ENCODE measurements around the gene NUP188. TPM values are rescaled to one million over a fixed set of nuclear protein-coding genes. Genes with fewer than 3 reads are reported as not detected.

NUP188 gene
- total and polyA plus RNA-seq, 2 of the 13 experiments (the other 11 are each of a cell fraction or from before 2014, with no cell fraction given) = 28.0 to 38.5 TPM

GRCh38 chr9:129032541-129033159 is 85.2 kb downstream of the NUP188 start:
- WGBS (ENCODE audit: low lambda C conversion rate) = 64% methylated on average over 8 of the region's 12 CpGs
- BruUV-seq (replicated peaks) = no TSS peak
- no peak overlapping the region for H3K4me3 ChIP-seq (replicated peaks in 1 of 3; ENCODE audit: insufficient read depth in 1 of 3, low read depth in 2 of 3, low read length in 3 of 3)
- no peaks in the 10 kb centered on the region for H3K36me3 ChIP-seq (replicated peaks in 1 of 2; ENCODE audit: control insufficient read depth in 1 of 2, insufficient read depth in 2 of 2, low read length in 2 of 2)
- H2AFZ ChIP-seq (ENCODE audit: low read length) = no peak overlapping the region
- H3K4me1 ChIP-seq (ENCODE audit: insufficient read depth, low read length) = peaks cover 32% of the 10 kb centered on the region
- ChIA-PET CTCF (ENCODE audit: low intra/inter-chr PET ratio, low total read pairs) (no interaction called here), POLR2A (no interaction called here)
- ATAC-seq (no peak), FAIRE-seq (no peak), DNase-seq (ENCODE audit: low spot score) (no peak)
- in situ Hi-C loops (cut with HindIII; ENCODE audit: extremely low pct_ligation_motif_present, low pct_unique_long_range_greater_than_20kb) = no loop called here
- no peak overlapping the region for H3K9ac ChIP-seq (ENCODE audit: insufficient read depth, low read depth, low read length)
- H4K20me1 ChIP-seq (ENCODE audit: insufficient read depth, low read length) = no peaks in the 10 kb centered on the region
- H3K79me2 ChIP-seq (ENCODE audit: insufficient read depth, low read length) = peaks cover 1% of the 10 kb centered on the region
- H3K4me2 ChIP-seq (ENCODE audit: low read depth, low read length) = no peak overlapping the region
- no peaks in the 10 kb centered on the region for H3K9me3 ChIP-seq (ENCODE audit: low read length)
- no peaks in the 10 kb centered on the region; a peak in 1 of 5 replicates for H3K27me3 ChIP-seq (ENCODE audit: control insufficient read depth in 1 of 2, insufficient read depth in 2 of 2, low read length in 2 of 2)
- no peak overlapping the region for H3K27ac ChIP-seq (ENCODE audit: extremely low read length, insufficient read depth, low read length)
- TF ChIP-seq ATF7-NPFF (CRISPR knock-in tag; IDR thresholded peaks at IDR 0.05; ENCODE audit: low read depth) = no peak
- no peak for TF ChIP-seq SIX4 (CRISPR knock-in tag; IDR thresholded peaks at IDR 0.05)
- no peak for TF ChIP-seq ZNF253 (CRISPR knock-in tag; IDR thresholded peaks at IDR 0.05; ENCODE audit: borderline replicate concordance)
- TF ChIP-seq THYN1 (CRISPR knock-in tag; IDR thresholded peaks at IDR 0.05; ENCODE audit: borderline replicate concordance, low read depth) = no peak
- TF ChIP-seq ZNF569 (CRISPR knock-in tag; IDR thresholded peaks at IDR 0.05; ENCODE audit: borderline replicate concordance) = no peak
- intact Hi-C loops (cut with micrococcal nuclease; ENCODE audit: unreplicated experiment) = no loop called here

- Histone ChIP-seq H2AFZ (ENCODE audit: low read length) (no peak overlapping the region), H4K20me1 (ENCODE audit: insufficient read depth, low read length) (no peaks in the 10 kb centered on the region), H3K27me3 (ENCODE audit: control insufficient read depth in 1 of 2, insufficient read depth in 2 of 2, low read length in 2 of 2) (no peaks in the 10 kb centered on the region; a peak in 1 of 5 replicates), H3K79me2 (ENCODE audit: insufficient read depth, low read length) (peaks cover 6% of the 10 kb centered on the region), H3K9ac (ENCODE audit: insufficient read depth, low read depth, low read length) (no peak overlapping the region), H3K4me2 (ENCODE audit: low read depth, low read length) (no peak overlapping the region), H3K27ac (ENCODE audit: extremely low read length, insufficient read depth, low read length) (no peak overlapping the region), H3K9me3 (ENCODE audit: low read length) (no peaks in the 10 kb centered on the region), H3K36me3 (replicated peaks in 1 of 2; ENCODE audit: control insufficient read depth in 1 of 2, insufficient read depth in 2 of 2, low read length in 2 of 2) (no peaks in the 10 kb centered on the region), H3K4me3 (replicated peaks in 1 of 3; ENCODE audit: insufficient read depth in 1 of 3, low read depth in 2 of 3, low read length in 3 of 3) (no peak overlapping the region), H3K4me1 (ENCODE audit: insufficient read depth, low read length) (peaks cover 38% of the 10 kb centered on the region)
- in situ Hi-C loops (cut with HindIII; ENCODE audit: extremely low pct_ligation_motif_present, low pct_unique_long_range_greater_than_20kb) (no loop called here), intact Hi-C loops (cut with micrococcal nuclease; ENCODE audit: unreplicated experiment) (no loop called here)
- ATAC-seq (no peak), FAIRE-seq (no peak), DNase-seq (ENCODE audit: low spot score) (no peak)
- no TSS peak for BruUV-seq (replicated peaks)
- TF ChIP-seq ZNF207 (IDR thresholded peaks at IDR 0.05; ENCODE audit: borderline replicate concordance) = no peak
- WGBS (ENCODE audit: low lambda C conversion rate) = 62% methylated on average over 8 of the region's 8 CpGs
- CTCF ChIA-PET (ENCODE audit: low intra/inter-chr PET ratio, low total read pairs) = no interaction called here
- POLR2A ChIA-PET = no interaction called here
Measured at GRCh38 chr9:129033216-129033615, 85.7 kb downstream of the NUP188 start.

Data from HepG2 (cell line).